ENCODE data around the gene PPFIA4. TPM values are rescaled to one million over a fixed set of nuclear protein-coding genes. Genes with fewer than 3 reads are reported as not detected.

PPFIA4 gene
- total and polyA plus RNA-seq, 7 donors = 8.3 to 99.8 (median 29.1) TPM

- Histone ChIP-seq H3K4me1 (peaks cover 32% of the 10 kb centered on the region), H3K4me3 (no peak overlapping the region), H3K36me3 (ENCODE audit: insufficient read depth in 1 of 2, low read depth in 1 of 2) (no peaks in the 10 kb centered on the region), H3K27ac (no peak overlapping the region), H3K27me3 (ENCODE audit: insufficient read depth in 3 of 3, low read length in 2 of 3) (peaks cover 0 to 29% (median 2%) of the 10 kb centered on the region in 3 donors), H3K9me3 (no peaks in the 10 kb centered on the region)
- TF ChIP-seq CTCF (IDR thresholded peaks at IDR 0.05) = no peak
- 75 to 88% (median 88%) methylated on average over 5 of the region's 5 CpGs for WGBS, 3 donors
- DNase-seq = no peak
- intact Hi-C loops (cut with DNase I) = loop anchor here (5.0 kb wide), 2 partner anchors 37 to 48 kb away; partner anchors contain the start of gene MYOG (in 1 of the 2)
- no peak for ATAC-seq
Measured at GRCh38 chr1:203124546-203125317, 98.4 kb downstream of the PPFIA4 start.

GRCh38 chr1:203126151-203126865 is 100.0 kb downstream of the PPFIA4 start:
- no peak for DNase-seq
- peaks cover 0 to 17% (median 2%) of the 10 kb centered on the region in 3 donors for H3K27me3 ChIP-seq (ENCODE audit: insufficient read depth in 3 of 3, low read length in 2 of 3)
- H3K36me3 ChIP-seq (ENCODE audit: insufficient read depth in 1 of 2, low read depth in 1 of 2) = no peaks in the 10 kb centered on the region
- H3K27ac ChIP-seq = no peak overlapping the region
- no peaks in the 10 kb centered on the region for H3K9me3 ChIP-seq
- 44 to 47% (median 46%) methylated on average over 8 of the region's 8 CpGs for WGBS, 3 donors
- no peak overlapping the region for H3K4me3 ChIP-seq
- H3K4me1 ChIP-seq = peaks cover 42% of the 10 kb centered on the region
- intact Hi-C loops (cut with DNase I) = loop anchor here in 1 of 2 donors (2.0 to 5.0 kb wide), 3 partner anchors 39 to 88 kb away; partner anchors contain the start of gene MYOG
- peak; percentile 30 for TF ChIP-seq CTCF (IDR thresholded peaks at IDR 0.05)
- no peak for ATAC-seq

GRCh38 chr1:203126866-203127665 is 100.8 kb downstream of the PPFIA4 start:
- ATAC-seq = peak in 1 of 4 donors; percentile 10
- intact Hi-C loops (cut with DNase I) = loop anchor here in 1 of 2 donors (2.0 to 5.0 kb wide), 3 partner anchors 40 to 88 kb away; partner anchors contain the start of gene MYOG
- H3K4me1 ChIP-seq = peaks cover 42% of the 10 kb centered on the region
- H3K27ac ChIP-seq = peak overlapping the region; percentile 64
- DNase-seq = no peak
- no peaks in the 10 kb centered on the region for H3K9me3 ChIP-seq
- H3K36me3 ChIP-seq (ENCODE audit: insufficient read depth in 1 of 2, low read depth in 1 of 2) = no peaks in the 10 kb centered on the region
- peaks cover 0 to 11% (median 2%) of the 10 kb centered on the region in 3 donors for H3K27me3 ChIP-seq (ENCODE audit: insufficient read depth in 3 of 3, low read length in 2 of 3)
- TF ChIP-seq CTCF (IDR thresholded peaks at IDR 0.05) = no peak
- 23 to 31% (median 27%) methylated on average over 12 of the region's 12 CpGs for WGBS, 3 donors
- H3K4me3 ChIP-seq = peak overlapping the region; percentile 73

GRCh38 chr1:203127666-203128430 is 101.6 kb downstream of the PPFIA4 start, which contains the start of gene ADORA1:
Gene ADORA1, plus strand, starts transcription at chr1:203127726. Its CDS starts 1,116 bp downstream, at chr1:203128842.
- ATAC-seq (peak; percentile 82 to 96 (median 90)), DNase-seq (peak; percentile 64 to 76)
- Histone ChIP-seq H3K9me3 (no peaks in the 10 kb centered on the region), H3K4me3 (peak within 1 kb of the TSS; percentile 73), H3K4me1 (peaks cover 42% of the 10 kb centered on the region), H3K27me3 (ENCODE audit: insufficient read depth in 3 of 3, low read length in 2 of 3) (peaks cover 0 to 8% (median 2%) of the 10 kb centered on the region in 3 donors), H3K36me3 (ENCODE audit: insufficient read depth in 1 of 2, low read depth in 1 of 2) (no peaks in the 10 kb centered on the region), H3K27ac (peak within 1 kb of the TSS; percentile 64)
- intact Hi-C loops (cut with DNase I) = loop anchor here in 1 of 2 donors (2.0 to 5.0 kb wide), 3 partner anchors 41 to 89 kb away; partner anchors contain the start of gene MYOG
- WGBS, 3 donors = 1% methylated on average over 46 to 51 of the region's 51 CpGs
- no peak for TF ChIP-seq CTCF (IDR thresholded peaks at IDR 0.05)
